Measurements from ENCODE around the gene DPPA3. TPM values are rescaled to one million over a fixed set of nuclear protein-coding genes. Genes with fewer than 3 reads are reported as not detected.
"Not testable (repeated sequence)": the region's sequence is repeated elsewhere in the genome, so short reads cannot be mapped to it uniquely, and the experiment has no call there.

Gene DPPA3
- total RNA-seq, 4 donors from 2014 or later = not detected

GRCh38 chr12:7716381-7716780, 5.1 kb downstream of the DPPA3 start:
- H3K4me1 ChIP-seq = no peaks in the 10 kb centered on the region
- H3K4me3 ChIP-seq = no peak overlapping the region
- H3K9me3 ChIP-seq = no peaks in the 10 kb centered on the region
- H3K27me3 ChIP-seq = no peaks in the 10 kb centered on the region
- no peak overlapping the region for H3K27ac ChIP-seq
- DNase-seq (ENCODE audit: low spot score in 2 of 2) = no peak
- no peaks in the 10 kb centered on the region for H3K36me3 ChIP-seq
- TF ChIP-seq EP300 (IDR thresholded peaks at IDR 0.05) (no peak), POLR2AphosphoS5 (IDR thresholded peaks at IDR 0.05) (no peak), CTCF (IDR thresholded peaks at IDR 0.05) (no peak), POLR2A (IDR thresholded peaks at IDR 0.05) (no peak)
- WGBS = 10% methylated on average over 5 of the region's 5 CpGs

GRCh38 chr12:7719946-7720730, 8.9 kb downstream of the DPPA3 start:
- H3K9me3 ChIP-seq = no peaks in the 10 kb centered on the region
- no peak for TF ChIP-seq POLR2AphosphoS5 (IDR thresholded peaks at IDR 0.05)
- no peak for TF ChIP-seq POLR2A (IDR thresholded peaks at IDR 0.05)
- no peak for TF ChIP-seq EP300 (IDR thresholded peaks at IDR 0.05)
- TF ChIP-seq CTCF (IDR thresholded peaks at IDR 0.05) = no peak
- 73% methylated on average over 15 of the region's 15 CpGs for WGBS
- H3K27ac ChIP-seq = no peak overlapping the region
- DNase-seq (ENCODE audit: low spot score in 2 of 2) = no peak
- no peak overlapping the region for H3K4me3 ChIP-seq
- no peaks in the 10 kb centered on the region for H3K36me3 ChIP-seq
- no peaks in the 10 kb centered on the region for H3K27me3 ChIP-seq
- no peaks in the 10 kb centered on the region for H3K4me1 ChIP-seq

GRCh38 chr12:7723926-7724325, 12.7 kb downstream of the DPPA3 start:
- no peaks in the 10 kb centered on the region for H3K9me3 ChIP-seq
- H3K4me1 ChIP-seq = no peaks in the 10 kb centered on the region
- TF ChIP-seq POLR2A (IDR thresholded peaks at IDR 0.05) (no peak), POLR2AphosphoS5 (IDR thresholded peaks at IDR 0.05) (no peak), EP300 (IDR thresholded peaks at IDR 0.05) (no peak), CTCF (IDR thresholded peaks at IDR 0.05) (no peak)
- H3K27ac ChIP-seq = no peak overlapping the region
- H3K36me3 ChIP-seq = no peaks in the 10 kb centered on the region
- no peaks in the 10 kb centered on the region for H3K27me3 ChIP-seq
- no peak overlapping the region for H3K4me3 ChIP-seq
- DNase-seq (ENCODE audit: low spot score in 2 of 2) = no peak
- WGBS = 59% methylated on average over 3 of the region's 3 CpGs

- WGBS = 33% methylated on average over 4 of the region's 4 CpGs
- no peak overlapping the region for H3K4me3 ChIP-seq
- H3K9me3 ChIP-seq = no peaks in the 10 kb centered on the region
- no peaks in the 10 kb centered on the region for H3K27me3 ChIP-seq
- no peaks in the 10 kb centered on the region for H3K36me3 ChIP-seq
- DNase-seq (ENCODE audit: low spot score in 2 of 2) = no peak
- no peak overlapping the region for H3K27ac ChIP-seq
- TF ChIP-seq POLR2AphosphoS5 (IDR thresholded peaks at IDR 0.05) = no peak
- no peak for TF ChIP-seq CTCF (IDR thresholded peaks at IDR 0.05)
- TF ChIP-seq EP300 (IDR thresholded peaks at IDR 0.05) = no peak
- TF ChIP-seq POLR2A (IDR thresholded peaks at IDR 0.05) = no peak
- H3K4me1 ChIP-seq = no peaks in the 10 kb centered on the region
Measured at GRCh38 chr12:7729746-7730145, 18.5 kb downstream of the DPPA3 start.

DNA sequence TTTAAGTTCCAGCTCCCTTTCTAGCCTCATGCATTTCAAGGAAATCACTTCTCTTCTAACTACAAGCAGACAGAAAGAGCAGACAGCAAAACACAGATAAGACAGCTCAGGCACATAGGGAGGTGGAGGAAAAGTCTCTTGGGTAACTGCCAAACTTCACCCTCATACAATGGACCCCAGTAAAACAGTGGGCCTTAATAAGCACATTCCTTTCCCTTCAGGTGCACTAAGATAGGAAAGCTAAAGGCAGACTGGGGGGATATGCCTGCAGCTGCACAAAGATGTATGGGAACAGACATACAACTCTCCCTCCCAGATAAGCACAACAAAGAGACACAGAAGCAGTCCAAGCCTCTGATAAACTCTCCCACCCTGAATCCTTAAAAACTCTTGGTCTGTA, 19.8 kb downstream of the DPPA3 start:
- not testable (repeated sequence) for H3K4me3 ChIP-seq; H3K36me3 ChIP-seq; H3K27me3 ChIP-seq; H3K4me1 ChIP-seq; H3K9me3 ChIP-seq; DNase-seq (ENCODE audit: low spot score in 2 of 2); H3K27ac ChIP-seq

DNA sequence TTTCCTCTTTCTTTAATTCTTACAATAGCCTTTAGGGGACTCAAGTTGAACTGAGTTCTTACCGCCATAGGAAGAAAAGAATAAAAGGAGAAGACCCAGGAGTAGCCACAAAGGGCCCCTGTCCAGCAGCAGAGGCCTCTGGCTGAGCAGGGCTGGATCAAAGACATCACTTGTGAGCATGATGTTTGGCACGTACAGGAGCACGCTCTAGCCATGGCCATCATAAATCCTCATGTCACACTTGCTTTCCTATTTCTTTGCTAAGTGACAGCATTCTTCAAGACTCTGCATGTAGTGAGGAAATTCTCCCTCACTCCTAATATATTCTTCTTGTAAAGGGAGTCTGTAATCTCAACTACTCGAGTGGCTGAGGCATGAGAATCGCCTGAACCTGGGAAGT, 20.3 kb downstream of the DPPA3 start:
- 29% methylated on average over 5 of the region's 5 CpGs for WGBS
- no peaks in the 10 kb centered on the region for H3K4me1 ChIP-seq
- H3K4me3 ChIP-seq = no peak overlapping the region
- H3K36me3 ChIP-seq = no peaks in the 10 kb centered on the region
- no peak for DNase-seq (ENCODE audit: low spot score in 2 of 2)
- TF ChIP-seq CTCF (IDR thresholded peaks at IDR 0.05) (no peak), EP300 (IDR thresholded peaks at IDR 0.05) (no peak), POLR2AphosphoS5 (IDR thresholded peaks at IDR 0.05) (no peak), POLR2A (IDR thresholded peaks at IDR 0.05) (no peak)
- no peaks in the 10 kb centered on the region for H3K27me3 ChIP-seq
- no peak overlapping the region for H3K27ac ChIP-seq
- no peaks in the 10 kb centered on the region for H3K9me3 ChIP-seq
